Endothelial cell (in vitro differentiated cells): Measurements from ENCODE around the gene FTL. TPM values are rescaled to one million over a fixed set of nuclear protein-coding genes. Genes with fewer than 3 reads are reported as not detected.

Experiments
- DNase-seq: peaks from one replicate; pipeline ENCODE4 v3.0.0; 2021; ENCODE audit warnings: low spot score
- H3K27ac Mint-ChIP-seq: one replicate; pipeline ENCODE4 v1.8.0; 2021; ENCODE audit warnings: mixed read lengths, inconsistent platforms; ENCODE audit not compliant: unreplicated experiment
- H3K27me3 Mint-ChIP-seq: one replicate; pipeline ENCODE4 v1.8.0; 2021; ENCODE audit warnings: mild to moderate bottlenecking, moderate library complexity, mixed read lengths, inconsistent platforms; ENCODE audit not compliant: unreplicated experiment
- H3K36me3 Mint-ChIP-seq: one replicate; pipeline ENCODE4 v1.8.0; 2021; ENCODE audit warnings: mild to moderate bottlenecking, low read depth, mixed read lengths, inconsistent platforms; ENCODE audit not compliant: unreplicated experiment
- H3K4me1 Mint-ChIP-seq: one replicate; pipeline ENCODE4 v1.8.0; 2021; ENCODE audit warnings: mild to moderate bottlenecking, mixed read lengths, inconsistent platforms; ENCODE audit not compliant: unreplicated experiment
- H3K4me3 Mint-ChIP-seq: one replicate; pipeline ENCODE4 v1.8.0; 2021; ENCODE audit warnings: mild to moderate bottlenecking, mixed read lengths, inconsistent platforms; ENCODE audit not compliant: unreplicated experiment
- H3K9me3 Mint-ChIP-seq: one replicate; pipeline ENCODE4 v1.8.0; 2021; ENCODE audit warnings: mixed read lengths, inconsistent platforms; ENCODE audit not compliant: unreplicated experiment
- total RNA-seq: library from RNA; stranded (reverse); fragmentation: NEBNext Ultra II Directional; extraction: Animal tissue kit (Norgen Biotek cat#: 25700); gene quantifications from one replicate; pipeline ENCODE4 v1.2.1, GENCODE V29; 2021; ENCODE audit not compliant: unreplicated experiment
- TF ChIP-seq, protein P1 (sequence below): fragments of 200-600 bp; sonication (generic); IDR thresholded peaks from one replicate; pipeline ENCODE4 v1.5.0; 2021; ENCODE audit warnings: antibody characterized with exemption; ENCODE audit not compliant: unreplicated experiment

The FTL gene
- total RNA-seq, 1 donor from 2014 or later, result 1,109 TPM

GRCh38 chr19:48975947-48976847, 11.1 kb downstream of the FTL start:
- TF ChIP-seq, protein P1, sequence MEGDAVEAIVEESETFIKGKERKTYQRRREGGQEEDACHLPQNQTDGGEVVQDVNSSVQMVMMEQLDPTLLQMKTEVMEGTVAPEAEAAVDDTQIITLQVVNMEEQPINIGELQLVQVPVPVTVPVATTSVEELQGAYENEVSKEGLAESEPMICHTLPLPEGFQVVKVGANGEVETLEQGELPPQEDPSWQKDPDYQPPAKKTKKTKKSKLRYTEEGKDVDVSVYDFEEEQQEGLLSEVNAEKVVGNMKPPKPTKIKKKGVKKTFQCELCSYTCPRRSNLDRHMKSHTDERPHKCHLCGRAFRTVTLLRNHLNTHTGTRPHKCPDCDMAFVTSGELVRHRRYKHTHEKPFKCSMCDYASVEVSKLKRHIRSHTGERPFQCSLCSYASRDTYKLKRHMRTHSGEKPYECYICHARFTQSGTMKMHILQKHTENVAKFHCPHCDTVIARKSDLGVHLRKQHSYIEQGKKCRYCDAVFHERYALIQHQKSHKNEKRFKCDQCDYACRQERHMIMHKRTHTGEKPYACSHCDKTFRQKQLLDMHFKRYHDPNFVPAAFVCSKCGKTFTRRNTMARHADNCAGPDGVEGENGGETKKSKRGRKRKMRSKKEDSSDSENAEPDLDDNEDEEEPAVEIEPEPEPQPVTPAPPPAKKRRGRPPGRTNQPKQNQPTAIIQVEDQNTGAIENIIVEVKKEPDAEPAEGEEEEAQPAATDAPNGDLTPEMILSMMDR, result peak; percentile 52
- Mint-ChIP-seq H3K27ac (no peak overlapping the region), H3K4me1 (peaks cover 6% of the 10 kb centered on the region), H3K27me3 (peaks cover 8% of the 10 kb centered on the region), H3K9me3 (no peaks in the 10 kb centered on the region), H3K4me3 (peak overlapping the region; percentile 70), H3K36me3 (peaks cover 16% of the 10 kb centered on the region)
- peak; percentile 47 for DNase-seq

- peaks cover 8% of the 10 kb centered on the region for H3K27me3 Mint-ChIP-seq
- H3K4me1 Mint-ChIP-seq, result peaks cover 6% of the 10 kb centered on the region
- no peak overlapping the region for H3K4me3 Mint-ChIP-seq
- peaks cover 21% of the 10 kb centered on the region for H3K36me3 Mint-ChIP-seq
- DNase-seq, result no peak
- H3K9me3 Mint-ChIP-seq, result no peaks in the 10 kb centered on the region
- TF ChIP-seq, protein P1, result no peak
- H3K27ac Mint-ChIP-seq, result no peak overlapping the region
Observed at GRCh38 chr19:48977061-48977460, 12.0 kb downstream of the FTL start.

GRCh38 chr19:48982280-48982679, 17.2 kb downstream of the FTL start:
- DNase-seq, result no peak
- TF ChIP-seq, protein P1, result no peak
- Mint-ChIP-seq H3K27me3 (peaks cover 6% of the 10 kb centered on the region), H3K9me3 (no peaks in the 10 kb centered on the region), H3K36me3 (peaks cover 26% of the 10 kb centered on the region), H3K27ac (peak overlapping the region; percentile 31), H3K4me1 (peaks cover 6% of the 10 kb centered on the region), H3K4me3 (peak overlapping the region; percentile 35)

GRCh38 chr19:48985711-48986110, 20.6 kb downstream of the FTL start:
- Mint-ChIP-seq H3K27ac (no peak overlapping the region), H3K4me1 (peaks cover 5% of the 10 kb centered on the region), H3K9me3 (no peaks in the 10 kb centered on the region), H3K27me3 (peaks cover 3% of the 10 kb centered on the region), H3K4me3 (no peak overlapping the region), H3K36me3 (peaks cover 36% of the 10 kb centered on the region)
- DNase-seq, result no peak
- TF ChIP-seq, protein P1, result no peak

- Mint-ChIP-seq H3K9me3 (no peaks in the 10 kb centered on the region), H3K4me1 (peaks cover 5% of the 10 kb centered on the region), H3K27me3 (peaks cover 6% of the 10 kb centered on the region), H3K36me3 (peaks cover 36% of the 10 kb centered on the region), H3K4me3 (no peak overlapping the region), H3K27ac (no peak overlapping the region)
- TF ChIP-seq, protein P1, result no peak
- no peak for DNase-seq
Observed at GRCh38 chr19:48986211-48986610, 21.1 kb downstream of the FTL start.
